OCI-LY3 (cell line): ENCODE measurements around the gene PPM1B.

Experiments
- CTCF ChIP-seq: fragments of 200-600, 300-600 bp; sonication (generic); IDR thresholded peaks from 2 replicates; pipeline ENCODE4 v1.5.1; 2014; ENCODE audit warnings: antibody characterized with exemption, low read length, low read depth
- EZH2phosphoT487 ChIP-seq: fragments of 200-600 bp; shearing (Covaris generic); IDR thresholded peaks from 2 replicates; pipeline ENCODE4 v1.6.1; 2018; ENCODE audit warnings: antibody characterized with exemption, mixed run types, low read depth

DNA sequence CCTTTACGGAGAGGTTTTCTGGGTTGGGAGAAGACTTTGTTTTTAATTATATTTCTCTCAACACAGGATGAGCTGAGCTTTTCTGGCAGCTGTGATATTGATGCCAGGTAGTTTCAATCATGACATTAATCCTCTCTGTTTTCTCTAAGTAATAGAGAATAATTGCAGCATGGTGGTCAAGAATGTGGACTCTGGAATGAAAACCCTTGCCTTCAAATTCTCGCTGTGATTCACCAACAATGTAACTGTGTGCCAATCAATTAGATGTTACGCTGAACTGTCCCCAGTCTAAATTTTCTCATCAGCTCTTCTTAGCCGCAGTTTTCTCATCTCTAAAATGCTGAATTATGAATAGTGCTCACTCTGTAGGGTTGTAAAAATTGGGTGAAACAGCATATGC is 31.6 kb upstream of the PPM1B start:
- no peak for TF ChIP-seq CTCF
- no peak for TF ChIP-seq EZH2phosphoT487
